ENCODE measurements around the gene CPO.

The CPO gene

DNA sequence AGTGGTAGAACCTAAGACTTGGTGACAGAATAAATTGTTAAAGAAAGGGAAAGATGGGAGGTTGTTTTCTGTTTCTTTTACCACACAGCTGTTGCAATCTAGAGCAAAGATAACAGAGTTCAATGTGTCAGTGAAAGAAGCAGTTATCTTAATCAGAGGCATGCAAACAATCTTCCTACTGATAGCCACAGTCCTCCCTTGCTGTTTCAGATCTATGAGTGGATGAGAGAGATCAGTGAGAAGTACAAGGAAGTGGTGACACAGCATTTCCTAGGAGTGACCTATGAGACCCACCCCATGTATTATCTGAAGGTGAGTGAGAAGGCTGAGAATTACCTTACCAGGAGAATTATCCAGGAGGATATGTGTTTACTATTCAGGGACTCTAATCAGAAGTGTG, 15.9 kb downstream of the CPO start:
- no peaks in the 10 kb centered on the region for H3K27me3 ChIP-seq (ENCODE audit: low read length)
- H3K4me2 ChIP-seq (ENCODE audit: low read depth, low read length, poor library complexity, severe bottlenecking), result no peak overlapping the region
- H3K9ac ChIP-seq (ENCODE audit: low read length), result no peak overlapping the region
- H3F3A ChIP-seq (ENCODE audit: insufficient read depth), result no peaks in the 10 kb centered on the region
- no peaks in the 10 kb centered on the region for H3K9me2 ChIP-seq (replicated peaks; ENCODE audit: insufficient read depth, low read length)
- no peak overlapping the region for H3K27ac ChIP-seq (ENCODE audit: low read depth, low read length)
- H3K9me3 ChIP-seq (ENCODE audit: insufficient read depth, low read length), result no peaks in the 10 kb centered on the region
- no peak overlapping the region for H2AFZ ChIP-seq (ENCODE audit: low read depth, low read length, severe bottlenecking)
- no peaks in the 10 kb centered on the region for H4K20me1 ChIP-seq (ENCODE audit: low read depth, low read length)
- H3K36me3 ChIP-seq (ENCODE audit: low read length), result no peaks in the 10 kb centered on the region
- H3K4me3 ChIP-seq (ENCODE audit: insufficient read depth, low read length, poor library complexity, severe bottlenecking), result no peak overlapping the region
- TF ChIP-seq, protein P1, sequence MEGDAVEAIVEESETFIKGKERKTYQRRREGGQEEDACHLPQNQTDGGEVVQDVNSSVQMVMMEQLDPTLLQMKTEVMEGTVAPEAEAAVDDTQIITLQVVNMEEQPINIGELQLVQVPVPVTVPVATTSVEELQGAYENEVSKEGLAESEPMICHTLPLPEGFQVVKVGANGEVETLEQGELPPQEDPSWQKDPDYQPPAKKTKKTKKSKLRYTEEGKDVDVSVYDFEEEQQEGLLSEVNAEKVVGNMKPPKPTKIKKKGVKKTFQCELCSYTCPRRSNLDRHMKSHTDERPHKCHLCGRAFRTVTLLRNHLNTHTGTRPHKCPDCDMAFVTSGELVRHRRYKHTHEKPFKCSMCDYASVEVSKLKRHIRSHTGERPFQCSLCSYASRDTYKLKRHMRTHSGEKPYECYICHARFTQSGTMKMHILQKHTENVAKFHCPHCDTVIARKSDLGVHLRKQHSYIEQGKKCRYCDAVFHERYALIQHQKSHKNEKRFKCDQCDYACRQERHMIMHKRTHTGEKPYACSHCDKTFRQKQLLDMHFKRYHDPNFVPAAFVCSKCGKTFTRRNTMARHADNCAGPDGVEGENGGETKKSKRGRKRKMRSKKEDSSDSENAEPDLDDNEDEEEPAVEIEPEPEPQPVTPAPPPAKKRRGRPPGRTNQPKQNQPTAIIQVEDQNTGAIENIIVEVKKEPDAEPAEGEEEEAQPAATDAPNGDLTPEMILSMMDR (IDR thresholded peaks at IDR 0.05; ENCODE audit: insufficient read depth, low read length, poor library complexity, severe bottlenecking), result no peak
- no peak for TF ChIP-seq EZH2phosphoT487 (conservative IDR thresholded peaks at IDR 0.05; ENCODE audit: low read length)
- no peaks in the 10 kb centered on the region for H3K79me2 ChIP-seq (ENCODE audit: insufficient read depth, low read length)

DNA sequence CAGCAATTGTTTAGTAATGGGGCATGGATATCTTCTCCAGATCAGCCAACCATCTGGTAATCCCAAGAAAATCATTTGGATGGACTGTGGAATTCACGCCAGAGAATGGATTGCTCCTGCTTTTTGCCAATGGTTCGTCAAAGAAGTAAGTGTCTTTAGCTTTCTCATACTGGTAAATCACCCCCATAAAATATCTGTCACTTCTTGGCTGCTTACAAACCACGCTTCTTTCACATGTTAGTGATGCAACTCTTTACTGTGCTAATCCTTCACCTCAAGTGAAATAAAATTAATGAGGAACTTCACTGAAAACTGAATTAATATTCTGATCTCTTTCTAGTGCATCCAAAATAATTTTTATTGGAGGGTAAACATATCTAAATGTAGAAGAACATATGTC, 18.9 kb downstream of the CPO start:
- Histone ChIP-seq H2AFZ (ENCODE audit: low read depth, low read length, severe bottlenecking) (no peak overlapping the region), H3K9me2 (replicated peaks; ENCODE audit: insufficient read depth, low read length) (no peaks in the 10 kb centered on the region), H3K4me3 (ENCODE audit: insufficient read depth, low read length, poor library complexity, severe bottlenecking) (no peak overlapping the region), H3K4me2 (ENCODE audit: low read depth, low read length, poor library complexity, severe bottlenecking) (no peak overlapping the region), H4K20me1 (ENCODE audit: low read depth, low read length) (no peaks in the 10 kb centered on the region), H3K27me3 (ENCODE audit: low read length) (no peaks in the 10 kb centered on the region), H3K36me3 (ENCODE audit: low read length) (no peaks in the 10 kb centered on the region), H3K79me2 (ENCODE audit: insufficient read depth, low read length) (no peaks in the 10 kb centered on the region), H3K27ac (ENCODE audit: low read depth, low read length) (no peak overlapping the region), H3K9ac (ENCODE audit: low read length) (no peak overlapping the region), H3K9me3 (ENCODE audit: insufficient read depth, low read length) (no peaks in the 10 kb centered on the region), H3F3A (ENCODE audit: insufficient read depth) (no peaks in the 10 kb centered on the region)
- TF ChIP-seq EZH2phosphoT487 (conservative IDR thresholded peaks at IDR 0.05; ENCODE audit: low read length), result no peak
- TF ChIP-seq, protein P1 (IDR thresholded peaks at IDR 0.05; ENCODE audit: insufficient read depth, low read length, poor library complexity, severe bottlenecking), result no peak

DNA sequence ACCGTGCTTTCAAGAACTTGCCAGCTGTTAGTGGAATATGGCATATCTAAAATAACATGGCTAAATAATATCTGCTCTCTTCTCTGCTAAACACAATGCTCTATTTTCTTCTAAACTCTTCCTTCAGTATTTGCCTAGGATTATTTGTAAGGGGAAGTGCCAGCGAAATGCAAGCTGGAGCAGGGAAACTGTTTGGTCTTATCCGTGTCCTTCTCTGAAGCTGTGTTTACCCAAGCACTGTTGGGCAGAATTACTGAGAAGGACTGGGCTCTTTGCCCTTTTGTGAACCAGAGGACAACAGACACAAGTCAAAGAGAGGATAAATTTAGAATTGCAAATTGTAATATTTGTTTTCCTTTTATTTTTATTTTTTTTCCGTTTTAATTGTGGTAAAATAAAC, 23.6 kb downstream of the CPO start:
- no peak overlapping the region for H2AFZ ChIP-seq (ENCODE audit: low read depth, low read length, severe bottlenecking)
- no peaks in the 10 kb centered on the region for H3K36me3 ChIP-seq (ENCODE audit: low read length)
- no peaks in the 10 kb centered on the region for H3K9me3 ChIP-seq (ENCODE audit: insufficient read depth, low read length)
- TF ChIP-seq, protein P1 (IDR thresholded peaks at IDR 0.05; ENCODE audit: insufficient read depth, low read length, poor library complexity, severe bottlenecking), result no peak
- no peak for TF ChIP-seq EZH2phosphoT487 (conservative IDR thresholded peaks at IDR 0.05; ENCODE audit: low read length)
- no peaks in the 10 kb centered on the region for H3K79me2 ChIP-seq (ENCODE audit: insufficient read depth, low read length)
- H3K27me3 ChIP-seq (ENCODE audit: low read length), result no peaks in the 10 kb centered on the region
- no peak overlapping the region for H3K4me2 ChIP-seq (ENCODE audit: low read depth, low read length, poor library complexity, severe bottlenecking)
- H3K4me3 ChIP-seq (ENCODE audit: insufficient read depth, low read length, poor library complexity, severe bottlenecking), result no peak overlapping the region
- H3K27ac ChIP-seq (ENCODE audit: low read depth, low read length), result no peak overlapping the region
- H3F3A ChIP-seq (ENCODE audit: insufficient read depth), result no peaks in the 10 kb centered on the region
- no peaks in the 10 kb centered on the region for H4K20me1 ChIP-seq (ENCODE audit: low read depth, low read length)
- H3K9me2 ChIP-seq (replicated peaks; ENCODE audit: insufficient read depth, low read length), result no peaks in the 10 kb centered on the region
- no peak overlapping the region for H3K9ac ChIP-seq (ENCODE audit: low read length)
